Astrocyte (in vitro differentiated cells and primary cell): ENCODE results near the gene ZAP70. TPM values are rescaled to one million over a fixed set of nuclear protein-coding genes. Genes with fewer than 3 reads are reported as not detected.
A peak's percentile ranks its signal among the peaks of the same experiment; 100 is the strongest.

Source experiments
- DNase-seq: peaks from one replicate; pipeline ENCODE4 v3.0.0-alpha.2; 2010; ENCODE audit warnings: low read depth
- FAIRE-seq: peaks from 2 replicates; lab custom pipeline; 2011; peaks lifted over from hg19 to GRCh38; lab: Jason Lieb, UNC
- H2AFZ ChIP-seq: 2 replicates; pipeline ENCODE4 v1.6.0; 2012; ENCODE audit warnings: low read depth, low read length, inconsistent platforms
- H3K27ac ChIP-seq: 2 replicates; pipeline ENCODE4 v1.5.1; 2011; ENCODE audit warnings: low read depth, low read length, inconsistent platforms
- H3K27me3 ChIP-seq: 2 replicates; pipeline ENCODE4 v1.6.0; 2011; ENCODE audit warnings: low read length, inconsistent platforms; ENCODE audit not compliant: insufficient read depth
- H3K36me3 ChIP-seq: 2 replicates; pipeline ENCODE4 v1.5.1; 2011; ENCODE audit warnings: low read length, inconsistent platforms; ENCODE audit not compliant: insufficient read depth
- H3K4me1 ChIP-seq: 2 replicates; pipeline ENCODE4 v1.5.1; 2011; ENCODE audit warnings: low read length, inconsistent platforms; ENCODE audit not compliant: insufficient read depth
- H3K4me2 ChIP-seq: 2 replicates; pipeline ENCODE4 v1.6.0; 2012; ENCODE audit warnings: low read length, inconsistent platforms
- H3K4me3 ChIP-seq: 2 replicates; pipeline ENCODE4 v1.5.1; 2011; ENCODE audit warnings: low read depth, mild to moderate bottlenecking, low read length, inconsistent platforms; ENCODE audit not compliant: insufficient read depth
- H3K79me2 ChIP-seq: 2 replicates; pipeline ENCODE4 v1.6.0; 2012; ENCODE audit warnings: mild to moderate bottlenecking, low read length, inconsistent platforms; ENCODE audit not compliant: insufficient read depth
- H3K9ac ChIP-seq: 2 replicates; pipeline ENCODE4 v1.6.0; 2012; ENCODE audit warnings: mild to moderate bottlenecking, low read length, inconsistent platforms
- H3K9me3 ChIP-seq: 2 replicates; pipeline ENCODE4 v1.5.1; 2012; ENCODE audit warnings: low read depth, mild to moderate bottlenecking, low read length, inconsistent platforms; ENCODE audit not compliant: insufficient read depth
- H4K20me1 ChIP-seq: 2 replicates; pipeline ENCODE4 v1.6.0; 2012; ENCODE audit warnings: low read length, inconsistent platforms; ENCODE audit not compliant: insufficient read depth
- H3K27ac Mint-ChIP-seq: one replicate; pipeline ENCODE4 v1.8.0; 2021; ENCODE audit warnings: mild to moderate bottlenecking, mixed read lengths; ENCODE audit not compliant: unreplicated experiment
- H3K27me3 Mint-ChIP-seq: one replicate; pipeline ENCODE4 v1.8.0; 2021; ENCODE audit warnings: low read depth, mixed read lengths; ENCODE audit not compliant: unreplicated experiment
- H3K36me3 Mint-ChIP-seq: one replicate; pipeline ENCODE4 v1.8.0; 2021; ENCODE audit warnings: low read depth, mixed read lengths; ENCODE audit not compliant: unreplicated experiment
- H3K4me1 Mint-ChIP-seq: one replicate; pipeline ENCODE4 v1.8.0; 2021; ENCODE audit warnings: low read depth, mixed read lengths; ENCODE audit not compliant: unreplicated experiment
- H3K4me3 Mint-ChIP-seq: one replicate; pipeline ENCODE4 v1.8.0; 2021; ENCODE audit warnings: mild to moderate bottlenecking, moderate library complexity, mixed read lengths; ENCODE audit not compliant: unreplicated experiment
- H3K9me3 Mint-ChIP-seq: one replicate; pipeline ENCODE4 v1.8.0; 2021; ENCODE audit warnings: mild to moderate bottlenecking, mixed read lengths; ENCODE audit not compliant: unreplicated experiment
- CTCF ChIP-seq: IDR thresholded peaks from 2 replicates; pipeline ENCODE4 v1.5.1; 2011; ENCODE audit warnings: low read depth, mild to moderate bottlenecking, inconsistent platforms, low read length, moderate library complexity; ENCODE audit not compliant: insufficient read depth
- EZH2 ChIP-seq: IDR thresholded peaks from 2 replicates; pipeline ENCODE4 v1.6.1; 2012; ENCODE audit warnings: mild to moderate bottlenecking, low read length, inconsistent platforms; ENCODE audit not compliant: insufficient read depth
- total RNA-seq: library from RNA; stranded (reverse); gene quantifications from 2 replicates; pipeline ENCODE4 v1.2.1, GENCODE V29; 2021

ZAP70 gene
- total RNA-seq, 1 donor from 2014 or later: 0.73 TPM

- no peak overlapping the region for H3K4me3 Mint-ChIP-seq
- TF ChIP-seq CTCF (no peak), EZH2 (no peak)
- Histone ChIP-seq H3K79me2 (no peaks in the 10 kb centered on the region), H2AFZ (no peak overlapping the region), H3K4me1 (no peaks in the 10 kb centered on the region), H3K27me3 (peaks cover 2% of the 10 kb centered on the region), H4K20me1 (no peaks in the 10 kb centered on the region), H3K9me3 (no peaks in the 10 kb centered on the region), H3K4me3 (no peak overlapping the region), H3K9ac (no peak overlapping the region), H3K4me2 (no peak overlapping the region), H3K36me3 (no peaks in the 10 kb centered on the region), H3K27ac (no peak overlapping the region)
- no peak overlapping the region for H3K27ac Mint-ChIP-seq
- peaks cover 12% of the 10 kb centered on the region for H3K9me3 Mint-ChIP-seq
- DNase-seq (no peak), FAIRE-seq (no peak)
- peaks cover 20% of the 10 kb centered on the region for H3K27me3 Mint-ChIP-seq
- H3K4me1 Mint-ChIP-seq: peaks cover 3% of the 10 kb centered on the region
- peaks cover 7% of the 10 kb centered on the region for H3K36me3 Mint-ChIP-seq
Measured at GRCh38 chr2:97724501-97724900, 11.1 kb downstream of the ZAP70 start.

- H4K20me1 ChIP-seq: no peaks in the 10 kb centered on the region
- H2AFZ ChIP-seq: no peak overlapping the region
- H3K9me3 Mint-ChIP-seq: peaks cover 16% of the 10 kb centered on the region
- TF ChIP-seq EZH2 (no peak), CTCF (no peak)
- H3K27ac ChIP-seq: no peak overlapping the region
- no peak overlapping the region for H3K4me3 ChIP-seq
- peaks cover 2% of the 10 kb centered on the region for H3K9me3 ChIP-seq
- H3K79me2 ChIP-seq: no peaks in the 10 kb centered on the region
- peak overlapping the region; percentile 81 for H3K27ac Mint-ChIP-seq
- peaks cover 15% of the 10 kb centered on the region for H3K27me3 Mint-ChIP-seq
- no peak overlapping the region for H3K4me2 ChIP-seq
- H3K27me3 ChIP-seq: peaks cover 2% of the 10 kb centered on the region
- peaks cover 3% of the 10 kb centered on the region for H3K4me1 Mint-ChIP-seq
- no peak overlapping the region for H3K9ac ChIP-seq
- no peaks in the 10 kb centered on the region for H3K36me3 ChIP-seq
- no peak overlapping the region for H3K4me3 Mint-ChIP-seq
- H3K4me1 ChIP-seq: no peaks in the 10 kb centered on the region
- peaks cover 8% of the 10 kb centered on the region for H3K36me3 Mint-ChIP-seq
- DNase-seq (no peak), FAIRE-seq (no peak)
Measured at GRCh38 chr2:97724946-97725688, 11.7 kb downstream of the ZAP70 start.
